Right lobe of liver (tissue), 6 donors: Measurements from ENCODE around the gene NCK1. TPM values are rescaled to one million over a fixed set of nuclear protein-coding genes. Genes with fewer than 3 reads are reported as not detected.

Experiments
- ATAC-seq, 4 donors: fragments of 200-7000 bp; cut with Tn5 transposase; one replicate each; pipeline ENCODE4 v1.9.1; 2020; ENCODE audit warnings: mild to moderate bottlenecking in 4 of 4, moderate library complexity in 4 of 4
- DNase-seq, 3 donors: peaks; one replicate each; pipeline ENCODE4 v3.0.0-alpha.2; 2020
- H3K27ac ChIP-seq, 3 donors: fragments of 200-600 bp; one replicate each; pipeline ENCODE4 v1.8.0; 2022
- H3K27me3 ChIP-seq, 2 donors: fragments of 200-600 bp; one replicate each; pipeline ENCODE4 v1.8.0; 2022
- H3K36me3 ChIP-seq, 4 donors: fragments of 200-600 bp; sonication (generic) in 1 of 4; one replicate each; pipeline versions ENCODE4 v1.5.1 to v1.8.0; 2017 to 2022; ENCODE audit warnings: control low read depth in 1 of 4
- H3K4me1 ChIP-seq, 4 donors: fragments of 200-600 bp; sonication (generic) in 1 of 4; one replicate each; pipeline versions ENCODE4 v1.5.1 to v1.8.0; 2017 to 2022; ENCODE audit warnings: control low read depth in 1 of 4
- H3K4me3 ChIP-seq, 3 donors: fragments of 200-600 bp; one replicate each; pipeline ENCODE4 v1.8.0; 2022
- H3K9me3 ChIP-seq, 4 donors: fragments of 200-600 bp; sonication (generic) in 1 of 4; one replicate each; pipeline versions ENCODE4 v1.5.1 to v1.8.0; 2017 to 2022; ENCODE audit warnings: control low read depth in 1 of 4
- CTCF ChIP-seq, 4 donors: fragments of 200-600 bp in 3 of 4; fragments of 450-650 bp in 1 of 4; IDR thresholded peaks; one replicate each; pipeline versions ENCODE4 v1.5.1 to v1.8.0; 2016 to 2022; ENCODE audit warnings: antibody characterized with exemption in 4 of 4, mild to moderate bottlenecking in 2 of 4
- POLR2A ChIP-seq: fragments of 450-650 bp; IDR thresholded peaks from one replicate; pipeline ENCODE4 v1.6.1; 2017; ENCODE audit warnings: antibody characterized with exemption, mild to moderate bottlenecking
- WGBS: methylation state at CpG from one replicate; pipeline ENCODE4 v1.1.6; 2018; ENCODE audit warnings: low coverage, low lambda C conversion rate; ENCODE audit not compliant: insufficient coverage; ENCODE audit errors: missing lambda C conversion rate; 5-methylcytosine and 5-hydroxymethylcytosine counted together
- intact Hi-C, 2 donors: fragments of 100-400 bp; cut with DNase I; formaldehyde crosslinking; loops; one replicate each; pipeline versions ENCODE4 v1.11.2 to v1.14.1; 2022
- total RNA-seq, 6 experiments: library from RNA; depleted of rRNA in 2 of 6; stranded (reverse); fragments of >200 nt in 2 of 6; fragmentation: NEBNext Ultra II Directional in 3 of 6; extraction: Animal tissue kit (Norgen Biotek cat#: 25700) in 3 of 6; gene quantifications; one replicate each; pipeline versions ENCODE4 v1.1.0 to v1.2.4, GENCODE V29; 2016 to 2023
- donor health status: DM: no; HTN: yes; CAD: no.
- donor health status: DM: no; HTN: no; CAD: no.
- donor health status: DM: no; HTN: no; CAD: no.
- donor health status: DM: no; HTN: yes; CAD: no.
- donor health status: DM: no; HTN: yes; CAD: no.

The NCK1 gene
- total RNA-seq, 6 experiments from 2014 or later = 21.4 to 27.0 (median 23.7) TPM

- Histone ChIP-seq H3K9me3 (no peaks in the 10 kb centered on the region), H3K4me3 (no peak overlapping the region), H3K4me1 (peaks cover 0 to 18% (median 0%) of the 10 kb centered on the region in 4 donors), H3K27me3 (no peaks in the 10 kb centered on the region), H3K36me3 (no peaks in the 10 kb centered on the region), H3K27ac (peak overlapping the region in 1 of 3 donors; percentile 3)
- DNase-seq (no peak), ATAC-seq (peak; percentile 77 to 92 (median 82))
- WGBS = 59% methylated on average over 2 of the region's 2 CpGs
- TF ChIP-seq CTCF (IDR thresholded peaks at IDR 0.05) = no peak
- TF ChIP-seq POLR2A = no peak
- intact Hi-C loops = no loop called here
Measured at GRCh38 chr3:136955813-136956212, 93.8 kb downstream of the NCK1 start.

GRCh38 chr3:136956971-136957370 is 95.0 kb downstream of the NCK1 start:
- Histone ChIP-seq H3K27ac (peak overlapping the region in 1 of 3 donors; percentile 10), H3K27me3 (no peaks in the 10 kb centered on the region), H3K4me1 (peaks cover 0 to 28% (median 0%) of the 10 kb centered on the region in 4 donors), H3K36me3 (no peaks in the 10 kb centered on the region), H3K9me3 (no peaks in the 10 kb centered on the region), H3K4me3 (no peak overlapping the region)
- no peak for DNase-seq
- WGBS = 91% methylated on average over 2 of the region's 2 CpGs
- no peak for TF ChIP-seq POLR2A
- no peak for TF ChIP-seq CTCF (IDR thresholded peaks at IDR 0.05)
- ATAC-seq = no peak
- intact Hi-C loops = no loop called here

GRCh38 chr3:136957751-136958288 is 95.8 kb downstream of the NCK1 start, which contains the start of gene IL20RB:
TSS of gene IL20RB (plus strand) at chr3:136957983. CDS start at chr3:136958114, 131 bp downstream.
- TF ChIP-seq POLR2A = no peak
- no peak for TF ChIP-seq CTCF (IDR thresholded peaks at IDR 0.05)
- Histone ChIP-seq H3K36me3 (no peaks in the 10 kb centered on the region), H3K27ac (peak within 1 kb of the TSS in 1 of 3 donors; percentile 10), H3K9me3 (no peaks in the 10 kb centered on the region), H3K4me1 (peaks cover 0 to 30% (median 0%) of the 10 kb centered on the region in 4 donors), H3K4me3 (no peak within 1 kb of the TSS), H3K27me3 (no peaks in the 10 kb centered on the region)
- intact Hi-C loops = no loop called here
- 87% methylated on average over 5 of the region's 7 CpGs for WGBS
- DNase-seq (peak in 1 of 3 donors; percentile 67), ATAC-seq (peak in 2 of 4 donors; percentile 63 to 72)

DNA sequence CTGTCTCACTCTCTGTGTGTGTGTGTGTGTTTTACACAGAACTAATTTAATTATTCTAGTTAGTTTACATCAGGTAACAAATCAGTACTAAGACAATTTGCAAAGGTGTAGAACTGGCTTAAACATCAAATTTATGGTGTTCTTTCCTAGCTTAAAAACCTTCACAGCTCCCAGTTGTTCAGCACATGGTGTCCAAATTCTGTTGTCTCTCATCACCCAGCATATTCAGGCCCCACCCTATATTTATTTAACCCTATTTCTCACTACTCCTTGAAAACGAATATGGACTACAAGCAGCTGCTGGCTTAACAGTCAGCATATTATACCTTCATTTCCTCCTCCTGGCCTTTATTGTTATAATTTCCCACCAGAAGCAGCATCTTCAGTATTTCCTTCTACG is 96.9 kb downstream of the NCK1 start:
- Histone ChIP-seq H3K27me3 (no peaks in the 10 kb centered on the region), H3K4me1 (peaks cover 0 to 30% (median 0%) of the 10 kb centered on the region in 4 donors), H3K9me3 (no peaks in the 10 kb centered on the region), H3K36me3 (no peaks in the 10 kb centered on the region), H3K4me3 (no peak overlapping the region), H3K27ac (no peak overlapping the region)
- TF ChIP-seq CTCF (IDR thresholded peaks at IDR 0.05) (no peak), POLR2A (no peak)
- intact Hi-C loops = no loop called here
- ATAC-seq (no peak), DNase-seq (no peak)
- WGBS = 65% methylated on average over 2 of the region's 2 CpGs
